GM23248 (cell line): ENCODE data around the gene LRPAP1.
"Not testable (repeated sequence)": the region's sequence is repeated elsewhere in the genome, so short reads cannot be mapped to it uniquely, and the experiment has no call there.

Source experiments
- EZH2 ChIP-seq: fragments of 200-600 bp; sonication (generic); IDR thresholded peaks from 2 replicates; pipeline ENCODE4 v1.6.1; 2018; ENCODE audit warnings: antibody characterized with exemption, mild to moderate bottlenecking; ENCODE audit not compliant: insufficient read depth, poor library complexity, severe bottlenecking
- EZH2phosphoT487 ChIP-seq: fragments of 200-600 bp; sonication (generic); IDR thresholded peaks from 2 replicates; pipeline ENCODE4 v1.6.1; 2018; ENCODE audit warnings: antibody characterized with exemption, moderate library complexity, mild to moderate bottlenecking, low read depth; ENCODE audit not compliant: insufficient read depth

DNA sequence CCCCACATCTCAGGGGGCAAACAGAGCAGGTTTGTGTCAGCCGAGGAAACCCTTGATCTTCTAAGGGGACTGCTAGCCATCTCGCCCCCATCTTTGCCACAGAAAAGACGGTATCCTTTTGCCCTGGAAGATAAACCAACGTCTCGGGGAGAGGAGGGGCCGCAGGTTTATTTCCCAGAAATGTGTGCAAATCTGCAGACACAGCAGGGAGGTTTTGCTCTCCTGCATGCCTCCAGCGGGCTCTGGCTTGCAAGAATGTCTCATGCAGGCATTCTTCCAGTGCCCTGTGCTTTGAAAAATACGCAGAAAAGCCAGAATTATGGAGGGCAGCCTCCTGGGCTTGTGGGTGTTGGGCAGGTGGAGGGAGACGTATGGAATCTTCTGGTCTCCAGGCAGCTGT, 42.6 kb upstream of the LRPAP1 start:
- TF ChIP-seq EZH2, EZH2phosphoT487: not testable (repeated sequence)
